Measurements from ENCODE around the gene RAD51C. TPM values are rescaled to one million over a fixed set of nuclear protein-coding genes. Genes with fewer than 3 reads are reported as not detected.

The RAD51C gene
- total and polyA plus RNA-seq, 5 donors from 2014 or later, result 12.7 to 89.3 (median 53.9) TPM

DNA sequence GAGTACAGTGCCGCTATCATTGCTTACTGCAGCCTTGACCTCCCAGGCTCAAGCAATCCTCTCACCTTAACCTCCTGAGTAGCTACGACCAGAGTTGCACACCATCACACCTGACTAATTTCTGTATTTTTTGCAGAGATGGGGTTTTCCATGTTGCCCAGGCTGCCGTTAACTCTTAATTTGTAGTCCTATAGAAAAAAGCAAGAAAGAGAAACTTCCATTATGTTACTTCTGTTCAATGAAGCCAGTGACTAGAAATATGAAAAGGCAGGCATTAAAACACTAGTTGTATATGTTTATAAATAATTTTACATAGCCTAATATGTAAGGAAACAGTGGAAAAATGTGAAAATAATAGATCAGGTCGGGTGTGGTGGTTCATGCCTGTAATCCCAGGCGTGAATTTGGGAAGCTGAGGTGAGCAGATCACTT, 9.7 kb downstream of the RAD51C start:
- H3K27ac ChIP-seq (ENCODE audit: insufficient read depth, low read length, poor library complexity, severe bottlenecking), result no peak overlapping the region
- H3K36me3 Mint-ChIP-seq, result peaks cover 19% of the 10 kb centered on the region
- H3K9me3 ChIP-seq (ENCODE audit: control insufficient read depth in 2 of 2, low read length in 2 of 2), result no peaks in the 10 kb centered on the region
- H3K27me3 Mint-ChIP-seq, result no peaks in the 10 kb centered on the region
- no peak for DNase-seq
- no peaks in the 10 kb centered on the region for H3K27me3 ChIP-seq (ENCODE audit: control insufficient read depth, insufficient read depth, low read length)
- peaks cover 17% of the 10 kb centered on the region for H3K36me3 ChIP-seq (ENCODE audit: control insufficient read depth, insufficient read depth, low read length)
- peaks cover 4 to 15% (median 7%) of the 10 kb centered on the region in 4 donors for H3K4me1 Mint-ChIP-seq
- H3K4me3 Mint-ChIP-seq, result no peak overlapping the region
- peak overlapping the region in 2 of 3 donors; percentile 35 to 60 for H3K27ac Mint-ChIP-seq
- no peaks in the 10 kb centered on the region for H3K4me1 ChIP-seq (ENCODE audit: control insufficient read depth, insufficient read depth, low read length, poor library complexity, severe bottlenecking)
- H3K9me3 Mint-ChIP-seq, result no peaks in the 10 kb centered on the region
- ATAC-seq (ENCODE audit: low read depth in 2 of 2), result no peak
- H3K4me3 ChIP-seq (ENCODE audit: low read depth, low read length), result no peak overlapping the region

DNA sequence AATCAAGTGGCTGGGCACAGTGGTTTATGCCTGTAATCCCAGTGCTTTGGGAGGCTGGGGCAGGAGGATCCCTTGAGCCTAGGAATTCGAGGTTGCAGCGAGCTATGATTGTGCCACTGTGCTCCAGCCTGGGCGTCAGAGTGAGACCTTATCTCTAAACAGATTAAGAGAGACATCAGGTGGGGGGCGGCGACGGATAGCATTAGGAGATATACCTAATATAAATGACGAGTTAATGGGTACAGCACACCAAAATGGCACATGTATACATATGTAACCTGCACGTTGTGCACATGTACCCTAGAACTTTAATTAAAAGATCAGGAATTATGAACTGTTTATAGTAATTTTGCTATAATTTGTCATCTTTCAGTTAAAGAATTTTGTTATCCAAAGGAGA, 10.3 kb downstream of the RAD51C start:
- no peak for ATAC-seq (ENCODE audit: low read depth in 2 of 2)

DNA sequence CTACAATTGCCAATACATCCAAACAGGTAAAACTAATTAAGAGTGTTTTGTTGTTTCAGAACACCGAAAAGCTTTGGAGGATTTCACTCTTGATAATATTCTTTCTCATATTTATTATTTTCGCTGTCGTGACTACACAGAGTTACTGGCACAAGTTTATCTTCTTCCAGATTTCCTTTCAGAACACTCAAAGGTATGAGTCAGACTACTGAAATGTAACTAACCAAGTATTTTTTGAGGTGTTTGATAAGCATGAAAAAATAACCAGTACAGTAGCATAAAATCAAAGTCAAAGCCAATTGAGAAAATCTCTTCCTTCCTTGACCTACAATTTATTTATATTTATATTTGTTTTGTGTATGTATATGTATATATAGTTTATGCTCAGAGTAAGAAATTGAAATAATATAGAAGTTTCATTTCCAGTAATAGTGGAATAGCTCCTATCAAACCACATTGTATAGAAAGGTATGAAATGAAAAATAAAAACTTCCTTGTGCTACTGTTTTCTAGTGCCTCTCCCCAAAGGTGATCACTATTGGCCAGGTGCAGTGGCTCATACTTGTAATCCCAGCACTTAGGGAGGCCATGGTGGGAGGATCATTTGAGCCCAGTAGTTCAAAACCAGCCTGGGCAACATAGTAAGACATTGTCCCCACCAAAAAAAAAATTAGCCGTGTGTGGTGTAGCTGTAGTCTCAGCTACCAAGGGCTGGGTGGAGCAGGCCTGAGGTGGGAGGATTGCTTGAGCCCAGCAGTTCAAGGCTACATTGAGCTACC, 10.9 kb downstream of the RAD51C start:
- no peak overlapping the region for H3K27ac ChIP-seq (ENCODE audit: insufficient read depth, low read length, poor library complexity, severe bottlenecking)
- H3K27me3 Mint-ChIP-seq, result no peaks in the 10 kb centered on the region
- peaks cover 23% of the 10 kb centered on the region for H3K36me3 ChIP-seq (ENCODE audit: control insufficient read depth, insufficient read depth, low read length)
- no peak overlapping the region for H3K4me3 ChIP-seq (ENCODE audit: low read depth, low read length)
- ATAC-seq (ENCODE audit: low read depth in 2 of 2) (no peak), DNase-seq (no peak)
- peaks cover 4 to 11% (median 7%) of the 10 kb centered on the region in 4 donors for H3K4me1 Mint-ChIP-seq
- H3K36me3 Mint-ChIP-seq, result peaks cover 19% of the 10 kb centered on the region
- no peaks in the 10 kb centered on the region for H3K27me3 ChIP-seq (ENCODE audit: control insufficient read depth, insufficient read depth, low read length)
- H3K27ac Mint-ChIP-seq, result no peak overlapping the region
- H3K9me3 ChIP-seq (ENCODE audit: control insufficient read depth in 2 of 2, low read length in 2 of 2), result no peaks in the 10 kb centered on the region
- no peaks in the 10 kb centered on the region for H3K4me1 ChIP-seq (ENCODE audit: control insufficient read depth, insufficient read depth, low read length, poor library complexity, severe bottlenecking)
- no peak overlapping the region for H3K4me3 Mint-ChIP-seq
- no peaks in the 10 kb centered on the region for H3K9me3 Mint-ChIP-seq

More for the DNA sequence above, 10.3 kb downstream of the RAD51C start:
- Mint-ChIP-seq H3K27ac (peak overlapping the region in 1 of 3 donors; percentile 35), H3K27me3 (no peaks in the 10 kb centered on the region), H3K4me3 (no peak overlapping the region), H3K9me3 (no peaks in the 10 kb centered on the region), H3K4me1 (peaks cover 4 to 11% (median 7%) of the 10 kb centered on the region in 4 donors), H3K36me3 (peaks cover 19% of the 10 kb centered on the region)
- Histone ChIP-seq H3K27me3 (ENCODE audit: control insufficient read depth, insufficient read depth, low read length) (no peaks in the 10 kb centered on the region), H3K9me3 (ENCODE audit: control insufficient read depth in 2 of 2, low read length in 2 of 2) (no peaks in the 10 kb centered on the region), H3K4me1 (ENCODE audit: control insufficient read depth, insufficient read depth, low read length, poor library complexity, severe bottlenecking) (no peaks in the 10 kb centered on the region), H3K36me3 (ENCODE audit: control insufficient read depth, insufficient read depth, low read length) (peaks cover 18% of the 10 kb centered on the region), H3K27ac (ENCODE audit: insufficient read depth, low read length, poor library complexity, severe bottlenecking) (no peak overlapping the region), H3K4me3 (ENCODE audit: low read depth, low read length) (no peak overlapping the region)
- DNase-seq, result no peak

DNA sequence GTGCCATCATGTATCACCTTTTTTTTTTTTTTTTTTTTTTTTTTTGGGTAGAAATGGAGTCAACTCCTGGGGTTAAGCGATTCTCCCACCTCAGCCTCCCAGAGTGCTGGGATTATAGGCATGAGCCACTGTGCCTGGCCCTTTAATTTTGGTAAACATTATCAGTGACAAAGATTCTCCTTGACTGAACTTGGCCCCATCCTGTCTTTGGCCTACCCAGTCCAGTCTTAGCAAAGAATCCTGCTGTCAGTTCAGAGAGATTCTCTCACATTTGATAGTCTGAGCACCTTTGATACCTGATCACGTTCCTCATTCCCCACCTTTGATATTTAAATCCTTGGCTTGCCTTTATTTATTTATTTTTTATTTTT, 11.5 kb downstream of the RAD51C start:
- Mint-ChIP-seq H3K4me1 (peaks cover 4 to 11% (median 7%) of the 10 kb centered on the region in 4 donors), H3K27ac (no peak overlapping the region), H3K4me3 (no peak overlapping the region), H3K9me3 (no peaks in the 10 kb centered on the region), H3K27me3 (no peaks in the 10 kb centered on the region), H3K36me3 (peaks cover 19% of the 10 kb centered on the region)
- no peak for DNase-seq
- Histone ChIP-seq H3K27me3 (ENCODE audit: control insufficient read depth, insufficient read depth, low read length) (no peaks in the 10 kb centered on the region), H3K27ac (ENCODE audit: insufficient read depth, low read length, poor library complexity, severe bottlenecking) (no peak overlapping the region), H3K4me3 (ENCODE audit: low read depth, low read length) (no peak overlapping the region), H3K9me3 (ENCODE audit: control insufficient read depth in 2 of 2, low read length in 2 of 2) (no peaks in the 10 kb centered on the region), H3K36me3 (ENCODE audit: control insufficient read depth, insufficient read depth, low read length) (peaks cover 23% of the 10 kb centered on the region), H3K4me1 (ENCODE audit: control insufficient read depth, insufficient read depth, low read length, poor library complexity, severe bottlenecking) (no peaks in the 10 kb centered on the region)
- no peak for ATAC-seq (ENCODE audit: low read depth in 2 of 2)

DNA sequence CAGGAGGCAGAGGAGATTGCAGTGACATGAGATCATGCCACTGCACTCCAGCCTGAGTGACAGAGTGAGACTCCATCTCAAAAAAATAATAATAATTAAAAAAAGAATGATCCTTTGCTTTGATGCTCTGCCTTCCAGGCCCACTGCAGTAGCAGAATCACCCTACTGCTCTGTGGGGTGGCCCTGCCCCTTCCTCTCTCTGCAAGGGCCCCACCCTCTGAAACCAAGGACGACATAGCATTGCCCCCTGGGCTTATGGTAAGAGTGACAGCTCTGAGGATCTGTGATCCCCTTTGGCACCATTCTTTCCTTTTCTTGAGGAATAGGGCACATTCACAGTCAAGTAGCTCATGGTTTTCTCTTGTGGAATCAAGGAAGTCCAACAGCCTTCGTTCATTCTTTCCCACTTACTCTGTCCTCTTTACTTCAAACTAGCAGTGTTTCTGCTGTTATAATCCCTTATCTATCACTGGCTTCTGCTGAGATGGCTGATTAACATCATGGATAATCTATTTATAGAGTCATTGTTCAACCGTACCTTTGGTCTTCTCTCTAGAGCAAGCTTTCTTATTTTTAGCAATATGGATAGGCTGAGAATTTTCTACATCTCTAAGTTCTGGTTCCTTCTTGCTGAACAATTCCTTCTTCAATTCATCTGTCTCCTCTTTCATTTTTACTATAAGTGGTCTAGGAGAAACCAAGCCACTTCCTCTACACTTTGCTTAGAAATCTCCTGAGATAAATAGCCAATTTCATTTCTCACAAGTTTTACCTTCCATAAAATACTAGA, 14.1 kb downstream of the RAD51C start:
- Histone ChIP-seq H3K27me3 (ENCODE audit: control insufficient read depth, insufficient read depth, low read length) (no peaks in the 10 kb centered on the region), H3K9me3 (ENCODE audit: control insufficient read depth in 2 of 2, low read length in 2 of 2) (no peaks in the 10 kb centered on the region), H3K4me3 (ENCODE audit: low read depth, low read length) (no peak overlapping the region), H3K4me1 (ENCODE audit: control insufficient read depth, insufficient read depth, low read length, poor library complexity, severe bottlenecking) (no peaks in the 10 kb centered on the region), H3K27ac (ENCODE audit: insufficient read depth, low read length, poor library complexity, severe bottlenecking) (no peak overlapping the region), H3K36me3 (ENCODE audit: control insufficient read depth, insufficient read depth, low read length) (peaks cover 24% of the 10 kb centered on the region)
- Mint-ChIP-seq H3K27me3 (no peaks in the 10 kb centered on the region), H3K27ac (peak overlapping the region in 1 of 3 donors; percentile 77), H3K9me3 (no peaks in the 10 kb centered on the region), H3K4me1 (peaks cover 4 to 17% (median 11%) of the 10 kb centered on the region in 4 donors), H3K4me3 (no peak overlapping the region), H3K36me3 (peaks cover 22% of the 10 kb centered on the region)
- no peak for DNase-seq
- no peak for ATAC-seq (ENCODE audit: low read depth in 2 of 2)

DNA sequence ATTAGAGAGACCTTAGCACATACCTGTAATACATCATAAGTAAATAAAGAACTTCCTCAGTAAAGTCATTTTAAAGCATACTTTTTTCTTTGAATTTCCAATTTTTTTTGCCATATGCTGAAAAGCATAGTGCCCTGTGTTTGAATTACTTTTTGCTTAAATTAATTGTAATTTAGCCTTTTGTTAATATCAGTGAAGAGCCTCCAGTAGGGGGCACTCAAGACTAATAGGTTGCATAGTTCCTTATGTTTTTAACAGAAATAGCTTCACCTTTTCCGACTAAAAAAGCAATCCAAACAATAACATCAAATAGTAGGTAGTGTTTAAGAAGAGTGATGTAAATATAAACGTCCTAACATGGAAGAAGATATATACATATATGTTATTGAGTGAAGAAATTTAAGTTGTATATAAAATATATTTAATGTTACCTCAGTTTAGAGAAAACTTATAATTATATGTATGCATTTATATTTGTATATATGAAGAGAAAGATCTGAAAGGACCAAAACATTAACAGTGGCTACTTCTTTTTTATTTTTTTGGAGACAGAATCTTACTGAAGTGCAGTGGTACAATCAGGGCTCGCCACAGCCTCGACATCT, 18.6 kb downstream of the RAD51C start:
- ATAC-seq (ENCODE audit: low read depth in 2 of 2) (no peak), DNase-seq (peak; percentile 9 to 73 (median 45))
- H3K4me1 Mint-ChIP-seq, result peaks cover 3 to 17% (median 7%) of the 10 kb centered on the region in 4 donors
- peaks cover 20% of the 10 kb centered on the region for H3K36me3 Mint-ChIP-seq
- H3K27me3 Mint-ChIP-seq, result no peaks in the 10 kb centered on the region
- H3K27ac Mint-ChIP-seq, result peak overlapping the region in 1 of 3 donors; percentile 6
- Histone ChIP-seq H3K4me1 (ENCODE audit: control insufficient read depth, insufficient read depth, low read length, poor library complexity, severe bottlenecking) (no peaks in the 10 kb centered on the region), H3K4me3 (ENCODE audit: low read depth, low read length) (no peak overlapping the region), H3K27ac (ENCODE audit: insufficient read depth, low read length, poor library complexity, severe bottlenecking) (no peak overlapping the region), H3K36me3 (ENCODE audit: control insufficient read depth, insufficient read depth, low read length) (peaks cover 16% of the 10 kb centered on the region), H3K9me3 (ENCODE audit: control insufficient read depth in 2 of 2, low read length in 2 of 2) (no peaks in the 10 kb centered on the region), H3K27me3 (ENCODE audit: control insufficient read depth, insufficient read depth, low read length) (no peaks in the 10 kb centered on the region)
- no peak overlapping the region for H3K4me3 Mint-ChIP-seq
- no peaks in the 10 kb centered on the region for H3K9me3 Mint-ChIP-seq

DNA sequence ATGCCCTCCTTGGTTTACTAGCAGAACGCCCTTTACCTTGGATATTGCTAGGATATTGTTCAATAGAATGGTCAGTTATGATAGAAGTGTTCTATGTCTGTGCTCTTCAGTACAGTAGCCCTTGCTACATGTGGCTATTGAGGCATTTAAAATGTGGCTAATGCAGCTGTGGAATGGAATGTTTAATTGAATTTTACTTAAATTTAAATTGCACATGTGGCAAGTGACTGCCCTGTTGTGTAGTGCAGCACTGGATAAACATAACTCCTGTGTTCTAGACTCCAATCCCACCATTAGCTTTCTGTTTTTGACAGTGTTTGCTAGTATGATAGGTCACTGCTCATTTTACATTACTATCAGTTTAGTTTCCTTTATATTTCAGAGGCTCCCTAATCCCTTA, 29.9 kb downstream of the RAD51C start:
- no peak for ATAC-seq (ENCODE audit: low read depth in 2 of 2)

More for the DNA sequence above, 29.9 kb downstream of the RAD51C start:
- Mint-ChIP-seq H3K27ac (no peak overlapping the region), H3K9me3 (no peaks in the 10 kb centered on the region), H3K36me3 (peaks cover 33% of the 10 kb centered on the region), H3K27me3 (no peaks in the 10 kb centered on the region), H3K4me3 (no peak overlapping the region), H3K4me1 (no peaks in the 10 kb centered on the region)
- Histone ChIP-seq H3K27ac (ENCODE audit: insufficient read depth, low read length, poor library complexity, severe bottlenecking) (no peak overlapping the region), H3K4me3 (ENCODE audit: low read depth, low read length) (no peak overlapping the region), H3K4me1 (ENCODE audit: control insufficient read depth, insufficient read depth, low read length, poor library complexity, severe bottlenecking) (no peaks in the 10 kb centered on the region), H3K9me3 (ENCODE audit: control insufficient read depth in 2 of 2, low read length in 2 of 2) (no peaks in the 10 kb centered on the region), H3K27me3 (ENCODE audit: control insufficient read depth, insufficient read depth, low read length) (no peaks in the 10 kb centered on the region), H3K36me3 (ENCODE audit: control insufficient read depth, insufficient read depth, low read length) (peaks cover 38% of the 10 kb centered on the region)
- DNase-seq, result no peak
